Tibial nerve (tissue), 3 donors: ENCODE data around the gene ZNF442.

Experiments used
- CTCF ChIP-seq, 5 experiments: fragments of 200-600 bp in 3 of 5; fragments of 450-650 bp in 2 of 5; sonication (generic) in 3 of 5; IDR thresholded peaks; one replicate each; pipeline ENCODE4 v1.5.1; 2016 to 2019; ENCODE audit warnings: antibody characterized with exemption in 5 of 5, mild to moderate bottlenecking in 3 of 5, moderate library complexity in 2 of 5
- POLR2A ChIP-seq, 2 donors: fragments of 450-650 bp; IDR thresholded peaks; one replicate each; pipeline ENCODE4 v1.6.1; 2017; ENCODE audit warnings: antibody characterized with exemption in 2 of 2, mild to moderate bottlenecking in 2 of 2, moderate library complexity in 2 of 2

GRCh38 chr19:12400633-12401502, 35.4 kb upstream of the ZNF442 start, which contains the start of gene ZNF799:
- TF ChIP-seq CTCF (IDR thresholded peaks at IDR 0.05) (no peak), POLR2A (IDR thresholded peaks at IDR 0.05) (peak in 1 of 2 donors; percentile 63)
